Measurements from ENCODE around the gene SAP30L. TPM values are rescaled to one million over a fixed set of nuclear protein-coding genes. Genes with fewer than 3 reads are reported as not detected.

SAP30L gene
- total and polyA plus RNA-seq, 5 donors from 2014 or later = 30.9 to 54.9 (median 39.2) TPM

DNA sequence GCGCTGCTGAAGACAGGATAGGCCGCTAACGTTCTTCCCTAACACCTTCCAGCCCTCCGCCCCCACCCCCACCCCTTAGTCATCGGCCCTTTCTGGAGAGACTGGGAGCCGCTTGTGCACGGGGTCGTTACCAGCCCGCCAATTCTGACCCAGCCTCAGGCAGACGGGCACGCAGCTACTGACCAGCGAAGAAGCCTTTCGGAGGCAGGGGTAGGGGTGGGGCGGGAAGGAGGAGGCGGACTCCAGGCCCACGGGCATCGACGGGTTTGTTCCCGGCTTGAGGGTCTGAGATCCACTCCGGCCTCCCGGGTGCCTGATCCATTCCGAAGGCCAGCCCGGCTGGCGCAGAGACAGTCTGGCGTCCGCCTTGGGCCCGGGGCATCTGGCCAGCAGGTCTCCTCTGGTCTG is 33.0 kb downstream of the SAP30L start:
- H3K36me3 Mint-ChIP-seq = no peaks in the 10 kb centered on the region
- no peak overlapping the region for H3K4me3 ChIP-seq (ENCODE audit: low read depth, low read length)
- H3K27me3 ChIP-seq (ENCODE audit: control insufficient read depth, insufficient read depth, low read length) = peaks cover 65% of the 10 kb centered on the region
- no peaks in the 10 kb centered on the region for H3K36me3 ChIP-seq (ENCODE audit: control insufficient read depth, insufficient read depth, low read length)
- no peak overlapping the region for H3K27ac Mint-ChIP-seq
- H3K9me3 ChIP-seq (ENCODE audit: control insufficient read depth in 2 of 2, low read length in 2 of 2) = no peaks in the 10 kb centered on the region
- H3K9me3 Mint-ChIP-seq = peaks cover 0 to 10% (median 0%) of the 10 kb centered on the region in 7 donors
- ATAC-seq (ENCODE audit: low read depth in 2 of 2) (no peak), DNase-seq (no peak)
- peaks cover 59% of the 10 kb centered on the region for H3K4me1 ChIP-seq (ENCODE audit: control insufficient read depth, insufficient read depth, low read length, poor library complexity, severe bottlenecking)
- H3K27ac ChIP-seq (ENCODE audit: insufficient read depth, low read length, poor library complexity, severe bottlenecking) = no peak overlapping the region
- H3K4me1 Mint-ChIP-seq = peaks cover 0 to 61% (median 34%) of the 10 kb centered on the region in 4 donors
- H3K4me3 Mint-ChIP-seq = no peak overlapping the region
- H3K27me3 Mint-ChIP-seq = peaks cover 92% of the 10 kb centered on the region

DNA sequence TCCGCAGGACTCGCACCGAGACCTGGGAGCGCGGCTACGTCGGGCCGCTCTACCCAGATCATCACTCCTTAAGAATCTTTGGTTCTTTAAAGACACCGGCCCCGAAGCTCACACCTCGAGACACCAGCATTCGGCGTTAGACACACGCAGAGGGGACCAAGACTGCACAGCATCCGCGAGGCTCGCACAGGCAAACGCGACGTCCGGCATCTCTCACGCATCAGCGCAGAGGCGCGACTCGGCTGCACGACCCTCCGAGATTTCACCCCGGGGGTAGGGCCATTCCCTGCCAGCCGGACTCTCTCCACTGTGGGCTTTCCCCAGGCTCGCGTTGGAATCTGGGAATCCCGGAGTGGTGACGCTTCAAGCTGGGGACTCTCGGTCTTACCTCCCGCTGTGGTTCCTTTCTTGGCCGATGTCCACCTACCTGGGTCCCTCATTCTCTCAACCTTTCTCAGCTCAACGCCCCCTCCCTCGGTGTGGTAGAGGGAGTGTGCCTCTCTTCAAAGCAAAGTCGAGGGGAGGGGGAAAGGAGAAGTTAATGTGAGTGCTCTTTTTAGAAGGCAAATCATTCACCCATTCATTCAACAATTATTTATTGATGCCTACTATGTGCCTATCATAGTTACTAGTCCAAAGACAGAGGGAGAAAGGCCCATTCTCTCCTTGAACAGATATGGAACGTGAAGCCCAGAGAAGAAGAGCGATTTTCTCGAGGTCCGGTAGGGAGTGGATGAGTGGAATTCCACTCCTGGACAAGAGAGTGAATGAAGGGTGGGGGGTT is 33.6 kb downstream of the SAP30L start:
- H3K36me3 ChIP-seq (ENCODE audit: control insufficient read depth, insufficient read depth, low read length) = no peaks in the 10 kb centered on the region
- no peak overlapping the region for H3K27ac ChIP-seq (ENCODE audit: insufficient read depth, low read length, poor library complexity, severe bottlenecking)
- ATAC-seq (ENCODE audit: low read depth in 2 of 2) (no peak), DNase-seq (no peak)
- Mint-ChIP-seq H3K4me3 (peak overlapping the region in 3 of 4 donors; percentile 62 to 84 (median 70)), H3K27ac (peak overlapping the region in 1 of 3 donors; percentile 49), H3K4me1 (peaks cover 0 to 59% (median 33%) of the 10 kb centered on the region in 4 donors), H3K9me3 (peaks cover 0 to 10% (median 0%) of the 10 kb centered on the region in 7 donors), H3K27me3 (peaks cover 92% of the 10 kb centered on the region), H3K36me3 (no peaks in the 10 kb centered on the region)
- peaks cover 57% of the 10 kb centered on the region for H3K4me1 ChIP-seq (ENCODE audit: control insufficient read depth, insufficient read depth, low read length, poor library complexity, severe bottlenecking)
- no peak overlapping the region for H3K4me3 ChIP-seq (ENCODE audit: low read depth, low read length)
- no peaks in the 10 kb centered on the region for H3K9me3 ChIP-seq (ENCODE audit: control insufficient read depth in 2 of 2, low read length in 2 of 2)
- peaks cover 65% of the 10 kb centered on the region for H3K27me3 ChIP-seq (ENCODE audit: control insufficient read depth, insufficient read depth, low read length)

DNA sequence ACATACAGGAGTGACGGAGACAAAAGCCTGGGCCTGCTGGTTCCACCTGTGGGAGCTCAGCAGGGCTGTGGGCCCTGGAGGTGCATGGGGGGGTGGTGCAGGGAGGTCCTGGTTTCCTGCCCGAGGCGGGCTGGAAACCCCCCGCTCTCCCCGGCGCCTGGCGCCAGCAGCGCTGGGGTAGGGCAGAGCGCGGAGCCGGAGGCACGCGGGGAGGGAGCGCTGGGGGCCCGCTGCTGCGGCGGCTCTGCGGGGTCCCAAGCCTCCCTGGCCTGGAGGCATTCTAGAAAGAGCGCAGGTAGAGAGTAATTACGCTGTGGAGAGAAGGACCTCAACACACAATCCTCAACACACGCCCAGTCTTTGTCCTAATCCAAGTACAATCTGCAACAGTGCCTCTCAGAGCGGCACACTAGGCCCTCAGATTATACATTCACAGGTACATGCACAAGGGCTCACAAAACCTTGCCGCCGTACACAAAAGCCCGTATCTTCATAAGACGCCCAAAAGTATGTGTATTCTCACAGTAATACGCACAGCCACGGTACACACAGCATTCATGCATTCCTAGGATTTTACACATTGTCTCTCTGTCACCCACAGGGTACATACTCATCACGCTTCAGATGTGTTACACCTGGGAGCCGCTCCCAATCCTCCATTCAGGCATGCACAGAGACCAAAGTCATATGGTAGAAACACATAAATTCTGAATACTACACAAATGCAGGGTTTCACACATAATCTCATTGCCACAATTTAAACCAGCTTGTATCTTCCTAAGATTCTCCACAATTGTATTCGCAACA is 34.4 kb downstream of the SAP30L start:
- Mint-ChIP-seq H3K4me1 (peaks cover 0 to 51% (median 25%) of the 10 kb centered on the region in 4 donors), H3K36me3 (no peaks in the 10 kb centered on the region), H3K27ac (peak overlapping the region in 1 of 3 donors; percentile 49), H3K27me3 (peaks cover 92% of the 10 kb centered on the region), H3K9me3 (peaks cover 0 to 9% (median 0%) of the 10 kb centered on the region in 7 donors), H3K4me3 (no peak overlapping the region)
- ATAC-seq (ENCODE audit: low read depth in 2 of 2) (no peak), DNase-seq (no peak)
- H3K4me3 ChIP-seq (ENCODE audit: low read depth, low read length) = no peak overlapping the region
- H3K27me3 ChIP-seq (ENCODE audit: control insufficient read depth, insufficient read depth, low read length) = peaks cover 64% of the 10 kb centered on the region
- H3K9me3 ChIP-seq (ENCODE audit: control insufficient read depth in 2 of 2, low read length in 2 of 2) = no peaks in the 10 kb centered on the region
- H3K4me1 ChIP-seq (ENCODE audit: control insufficient read depth, insufficient read depth, low read length, poor library complexity, severe bottlenecking) = peaks cover 50% of the 10 kb centered on the region
- H3K36me3 ChIP-seq (ENCODE audit: control insufficient read depth, insufficient read depth, low read length) = no peaks in the 10 kb centered on the region
- H3K27ac ChIP-seq (ENCODE audit: insufficient read depth, low read length, poor library complexity, severe bottlenecking) = no peak overlapping the region

DNA sequence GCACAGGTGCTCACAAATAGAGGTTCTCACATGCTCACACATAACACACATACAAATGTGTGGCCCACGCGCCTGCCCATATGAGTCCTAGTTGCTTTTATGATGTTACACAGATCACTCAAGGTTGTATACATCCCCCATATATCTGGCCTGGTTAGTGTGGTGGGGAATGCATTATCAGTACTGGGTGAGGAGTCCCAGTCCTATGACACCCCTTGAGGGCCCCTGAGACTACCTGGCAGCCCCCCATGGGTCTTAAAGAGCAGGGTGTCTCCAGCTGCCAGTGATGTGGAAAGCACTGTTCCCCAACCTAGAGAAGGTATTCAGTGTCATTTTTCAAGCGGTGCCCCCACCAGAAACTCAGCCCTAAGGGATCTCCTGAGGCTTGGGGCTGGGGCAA is 35.0 kb downstream of the SAP30L start:
- DNase-seq = no peak
- Mint-ChIP-seq H3K27me3 (peaks cover 92% of the 10 kb centered on the region), H3K36me3 (no peaks in the 10 kb centered on the region), H3K4me1 (peaks cover 0 to 44% (median 20%) of the 10 kb centered on the region in 4 donors), H3K9me3 (peaks cover 0 to 9% (median 0%) of the 10 kb centered on the region in 7 donors), H3K4me3 (no peak overlapping the region), H3K27ac (no peak overlapping the region)
- Histone ChIP-seq H3K4me3 (ENCODE audit: low read depth, low read length) (no peak overlapping the region), H3K4me1 (ENCODE audit: control insufficient read depth, insufficient read depth, low read length, poor library complexity, severe bottlenecking) (peaks cover 43% of the 10 kb centered on the region), H3K27me3 (ENCODE audit: control insufficient read depth, insufficient read depth, low read length) (peaks cover 68% of the 10 kb centered on the region), H3K36me3 (ENCODE audit: control insufficient read depth, insufficient read depth, low read length) (no peaks in the 10 kb centered on the region), H3K9me3 (ENCODE audit: control insufficient read depth in 2 of 2, low read length in 2 of 2) (no peaks in the 10 kb centered on the region), H3K27ac (ENCODE audit: insufficient read depth, low read length, poor library complexity, severe bottlenecking) (no peak overlapping the region)
- ATAC-seq (ENCODE audit: low read depth in 2 of 2) = no peak

DNA sequence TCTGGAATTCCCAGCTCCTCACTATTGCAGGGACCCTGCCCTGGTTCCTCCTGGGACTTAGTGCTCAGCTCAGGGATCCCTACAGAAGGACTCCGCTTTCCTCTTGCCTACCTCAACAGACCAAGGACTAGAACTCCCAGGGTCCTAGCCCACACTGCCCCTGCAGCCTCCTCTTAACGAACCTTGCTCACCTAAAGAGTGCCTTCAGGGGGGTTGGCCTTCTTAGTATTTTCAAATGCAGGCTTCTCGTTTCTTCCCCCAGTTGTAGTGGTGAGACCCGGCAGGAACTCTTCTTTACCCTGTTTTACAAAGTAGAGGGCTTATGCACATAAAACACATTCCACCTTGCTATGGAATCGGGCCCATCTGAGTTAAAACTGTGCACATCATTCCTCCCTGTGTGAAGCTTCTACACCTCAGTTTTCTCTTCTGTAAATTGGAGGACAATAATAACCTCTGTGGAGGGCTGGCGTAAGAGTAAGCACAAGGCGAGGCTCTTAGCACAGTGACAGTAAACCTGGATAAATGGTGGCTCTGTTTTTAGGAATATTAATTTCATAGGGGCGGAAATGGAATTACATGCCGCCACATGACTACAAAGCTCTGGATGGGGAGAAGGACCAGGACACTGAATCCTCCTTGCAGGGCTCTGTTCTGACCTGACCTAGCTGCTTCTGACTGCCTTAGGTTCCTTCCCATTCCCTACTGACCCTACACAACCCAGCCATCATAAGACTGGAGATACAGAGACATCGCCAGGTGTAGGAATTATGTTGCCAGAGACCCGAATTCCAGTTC is 36.0 kb downstream of the SAP30L start:
- H3K9me3 Mint-ChIP-seq = peaks cover 0 to 9% (median 0%) of the 10 kb centered on the region in 7 donors
- peaks cover 69% of the 10 kb centered on the region for H3K27me3 ChIP-seq (ENCODE audit: control insufficient read depth, insufficient read depth, low read length)
- no peak overlapping the region for H3K27ac ChIP-seq (ENCODE audit: insufficient read depth, low read length, poor library complexity, severe bottlenecking)
- DNase-seq (no peak), ATAC-seq (ENCODE audit: low read depth in 2 of 2) (no peak)
- H3K36me3 Mint-ChIP-seq = no peaks in the 10 kb centered on the region
- H3K4me3 ChIP-seq (ENCODE audit: low read depth, low read length) = no peak overlapping the region
- H3K4me1 ChIP-seq (ENCODE audit: control insufficient read depth, insufficient read depth, low read length, poor library complexity, severe bottlenecking) = peaks cover 35% of the 10 kb centered on the region
- H3K36me3 ChIP-seq (ENCODE audit: control insufficient read depth, insufficient read depth, low read length) = no peaks in the 10 kb centered on the region
- peaks cover 92% of the 10 kb centered on the region for H3K27me3 Mint-ChIP-seq
- peaks cover 0 to 34% (median 17%) of the 10 kb centered on the region in 4 donors for H3K4me1 Mint-ChIP-seq
- no peaks in the 10 kb centered on the region for H3K9me3 ChIP-seq (ENCODE audit: control insufficient read depth in 2 of 2, low read length in 2 of 2)
- no peak overlapping the region for H3K27ac Mint-ChIP-seq
- no peak overlapping the region for H3K4me3 Mint-ChIP-seq

DNA sequence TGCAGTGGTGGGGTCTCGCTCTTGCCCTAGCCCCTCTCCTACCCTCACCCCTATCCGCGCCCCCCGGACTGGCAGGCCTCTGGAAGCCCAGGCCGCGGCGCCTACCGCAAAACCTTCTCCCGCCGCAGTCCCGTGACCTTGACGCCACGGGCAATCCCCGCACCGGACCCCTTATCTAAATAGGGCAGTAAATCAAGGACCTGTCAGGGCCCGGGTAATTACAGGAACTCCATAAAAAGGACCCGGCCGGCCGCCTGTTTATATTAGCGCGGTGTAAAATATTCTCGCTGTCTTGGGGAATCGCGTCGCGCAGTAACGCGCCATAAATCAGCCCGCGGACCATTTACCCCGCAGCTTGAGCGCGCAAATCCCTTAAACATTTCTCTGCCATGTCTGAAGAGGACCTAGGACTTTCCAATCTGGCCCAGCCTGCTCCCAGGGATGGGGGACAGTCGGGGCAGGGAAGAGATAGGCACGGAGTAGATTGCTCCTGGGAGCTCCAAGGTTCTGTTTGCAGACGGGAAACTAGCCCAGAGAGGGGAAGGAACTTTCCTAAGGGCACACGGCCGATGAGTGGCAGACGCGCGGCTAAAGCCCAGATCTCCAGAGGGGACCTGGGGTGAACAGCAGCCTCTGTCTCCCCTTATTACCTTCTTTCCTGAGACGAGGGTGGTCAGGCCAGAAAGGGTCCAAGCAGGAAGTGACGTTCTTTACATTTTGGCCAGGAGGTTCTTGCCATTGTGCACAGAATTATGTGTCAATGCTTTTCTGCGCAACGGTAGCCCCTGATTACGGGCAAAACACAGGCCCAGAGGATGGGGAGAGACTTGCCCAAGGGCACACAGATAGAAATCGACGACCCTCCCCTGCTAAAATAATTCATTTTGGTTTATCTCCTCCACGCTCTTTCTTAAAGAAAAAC is 37.0 kb downstream of the SAP30L start:
- H3K27ac ChIP-seq (ENCODE audit: insufficient read depth, low read length, poor library complexity, severe bottlenecking) = no peak overlapping the region
- H3K4me1 ChIP-seq (ENCODE audit: control insufficient read depth, insufficient read depth, low read length, poor library complexity, severe bottlenecking) = peaks cover 25% of the 10 kb centered on the region
- peaks cover 0 to 27% (median 14%) of the 10 kb centered on the region in 4 donors for H3K4me1 Mint-ChIP-seq
- no peak for DNase-seq
- H3K4me3 ChIP-seq (ENCODE audit: low read depth, low read length) = no peak overlapping the region
- peak overlapping the region in 3 of 4 donors; percentile 23 to 53 (median 32) for H3K4me3 Mint-ChIP-seq
- peaks cover 94% of the 10 kb centered on the region for H3K27me3 Mint-ChIP-seq
- H3K36me3 ChIP-seq (ENCODE audit: control insufficient read depth, insufficient read depth, low read length) = no peaks in the 10 kb centered on the region
- peaks cover 0 to 6% (median 0%) of the 10 kb centered on the region in 7 donors for H3K9me3 Mint-ChIP-seq
- peak overlapping the region in 1 of 3 donors; percentile 50 for H3K27ac Mint-ChIP-seq
- peaks cover 68% of the 10 kb centered on the region for H3K27me3 ChIP-seq (ENCODE audit: control insufficient read depth, insufficient read depth, low read length)
- H3K36me3 Mint-ChIP-seq = no peaks in the 10 kb centered on the region
- H3K9me3 ChIP-seq (ENCODE audit: control insufficient read depth in 2 of 2, low read length in 2 of 2) = no peaks in the 10 kb centered on the region
- ATAC-seq (ENCODE audit: low read depth in 2 of 2) = no peak

Measured in CD4-positive, CD25-positive, alpha-beta regulatory T cell (primary cell).